Peyer's patch (tissue), 4 donors: ENCODE data around the gene WDR87.

Experiments used
- POLR2A ChIP-seq, 2 donors: fragments of 450-650 bp; IDR thresholded peaks; one replicate each; pipeline ENCODE4 v1.5.1; 2017; ENCODE audit warnings: antibody characterized with exemption in 2 of 2, mild to moderate bottlenecking in 2 of 2, moderate library complexity in 2 of 2
- TF ChIP-seq, protein P1 (sequence below), 6 experiments: fragments of 450-650 bp in 4 of 6; fragments of 200-600 bp in 2 of 6; sonication (generic) in 1 of 6; IDR thresholded peaks; one replicate each; pipeline ENCODE4 v1.5.1; 2017 to 2019; ENCODE audit warnings: antibody characterized with exemption in 6 of 6, mild to moderate bottlenecking in 3 of 6, moderate library complexity in 1 of 6

- TF ChIP-seq, protein P1, sequence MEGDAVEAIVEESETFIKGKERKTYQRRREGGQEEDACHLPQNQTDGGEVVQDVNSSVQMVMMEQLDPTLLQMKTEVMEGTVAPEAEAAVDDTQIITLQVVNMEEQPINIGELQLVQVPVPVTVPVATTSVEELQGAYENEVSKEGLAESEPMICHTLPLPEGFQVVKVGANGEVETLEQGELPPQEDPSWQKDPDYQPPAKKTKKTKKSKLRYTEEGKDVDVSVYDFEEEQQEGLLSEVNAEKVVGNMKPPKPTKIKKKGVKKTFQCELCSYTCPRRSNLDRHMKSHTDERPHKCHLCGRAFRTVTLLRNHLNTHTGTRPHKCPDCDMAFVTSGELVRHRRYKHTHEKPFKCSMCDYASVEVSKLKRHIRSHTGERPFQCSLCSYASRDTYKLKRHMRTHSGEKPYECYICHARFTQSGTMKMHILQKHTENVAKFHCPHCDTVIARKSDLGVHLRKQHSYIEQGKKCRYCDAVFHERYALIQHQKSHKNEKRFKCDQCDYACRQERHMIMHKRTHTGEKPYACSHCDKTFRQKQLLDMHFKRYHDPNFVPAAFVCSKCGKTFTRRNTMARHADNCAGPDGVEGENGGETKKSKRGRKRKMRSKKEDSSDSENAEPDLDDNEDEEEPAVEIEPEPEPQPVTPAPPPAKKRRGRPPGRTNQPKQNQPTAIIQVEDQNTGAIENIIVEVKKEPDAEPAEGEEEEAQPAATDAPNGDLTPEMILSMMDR (IDR thresholded peaks at IDR 0.05): no peak
- TF ChIP-seq POLR2A (IDR thresholded peaks at IDR 0.05): no peak
Observed at GRCh38 chr19:37885392-37885791, 21.0 kb downstream of the WDR87 start.
